Measurements from ENCODE around the gene ZDHHC7. TPM values are rescaled to one million over a fixed set of nuclear protein-coding genes. Genes with fewer than 3 reads are reported as not detected.

ZDHHC7 gene
- total RNA-seq, 1 experiment from 2014 or later, result 39.1 TPM

DNA sequence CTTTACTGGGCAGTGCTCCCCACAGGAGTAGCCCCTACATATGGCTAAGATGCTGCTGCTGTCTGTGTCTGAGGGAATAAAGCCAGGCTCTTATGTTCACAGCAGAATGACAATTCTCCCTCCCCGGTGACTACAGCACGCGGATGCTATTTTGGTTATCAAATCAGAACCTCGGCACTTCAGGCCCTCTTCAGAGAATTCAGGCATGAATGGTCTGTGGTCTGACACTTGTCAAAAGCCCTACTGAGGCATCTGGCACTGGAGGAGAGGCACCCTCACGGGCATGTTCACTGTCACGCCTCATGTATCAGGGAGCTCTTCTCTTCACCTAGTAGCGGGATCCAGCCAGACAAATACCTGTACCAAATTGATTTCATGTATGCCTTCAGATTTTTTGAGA lies 46.6 kb upstream of the ZDHHC7 start:
- Histone ChIP-seq H3K4me1 (ENCODE audit: insufficient read depth, low read length) (peaks cover 2% of the 10 kb centered on the region; the same call in 1 of the 2 replicates), H3K79me2 (ENCODE audit: insufficient read depth, low read length) (no peaks in the 10 kb centered on the region), H4K91ac (ENCODE audit: insufficient read length, low read depth, low read length) (no peak overlapping the region), H3K14ac (ENCODE audit: insufficient read depth, low read length) (no peak overlapping the region), H3K27ac (ENCODE audit: insufficient read length, low read depth, low read length) (no peak overlapping the region), H2AFZ (ENCODE audit: low read length) (no peak overlapping the region), H2BK5ac (ENCODE audit: insufficient read length, low read length) (no peak overlapping the region), H2BK20ac (ENCODE audit: low read depth, low read length, poor library complexity, severe bottlenecking) (no peak overlapping the region), H3K23me2 (ENCODE audit: insufficient read length, low read depth, low read length, poor library complexity, severe bottlenecking) (no peaks in the 10 kb centered on the region), H3K4me2 (ENCODE audit: insufficient read depth, insufficient read length, low read length) (no peak overlapping the region), H4K8ac (replicated peaks; ENCODE audit: insufficient read length, low read depth, low read length) (no peak overlapping the region), H3T11ph (ENCODE audit: low read length) (no peak overlapping the region), H3K18ac (ENCODE audit: insufficient read length, low read depth, low read length) (no peak overlapping the region), H4K5ac (ENCODE audit: insufficient read length, low read depth, low read length) (no peak overlapping the region), H2BK12ac (ENCODE audit: insufficient read length, low read depth, low read length) (no peak overlapping the region), H3K9ac (ENCODE audit: extremely low read depth, insufficient read length, low read length) (no peak overlapping the region), H3K56ac (ENCODE audit: insufficient read length, low read depth, low read length) (no peak overlapping the region), H2AK5ac (ENCODE audit: insufficient read length, low read length) (no peak overlapping the region), H3K4ac (ENCODE audit: low read depth, low read length) (no peak overlapping the region), H3K79me1 (ENCODE audit: insufficient read depth, low read depth, low read length, poor library complexity, severe bottlenecking) (no peaks in the 10 kb centered on the region), H3K9me3 (ENCODE audit: control insufficient read depth, low read depth, low read length) (no peaks in the 10 kb centered on the region), H4K20me1 (ENCODE audit: control insufficient read depth, insufficient read depth, insufficient read length) (no peaks in the 10 kb centered on the region), H2BK15ac (ENCODE audit: low read depth, low read length) (no peak overlapping the region), H3K27me3 (ENCODE audit: insufficient read depth, low read length) (no peaks in the 10 kb centered on the region), H2BK120ac (ENCODE audit: low read depth, low read length, poor library complexity, severe bottlenecking) (no peak overlapping the region), H3K23ac (ENCODE audit: insufficient read length, low read depth, low read length) (no peak overlapping the region)
- Mint-ChIP-seq H3K4me1 (peaks cover 28 to 34% of the 10 kb centered on the region in 2 experiments), H3K27me3 (ENCODE audit: low read depth) (peaks cover 13% of the 10 kb centered on the region), H3K36me3 (ENCODE audit: insufficient read depth in 1 of 3, low read depth in 3 of 3) (no peaks in the 10 kb centered on the region; a peak in 1 of 7 replicates), H3K27ac (no peak overlapping the region), H3K4me3 (no peak overlapping the region), H3K9me3 (no peaks in the 10 kb centered on the region)
- WGBS (ENCODE audit: extremely low coverage, insufficient read length, low lambda C conversion rate), result no CpG with 5 or more reads among the region's 7 CpGs
- TF ChIP-seq, protein P1, sequence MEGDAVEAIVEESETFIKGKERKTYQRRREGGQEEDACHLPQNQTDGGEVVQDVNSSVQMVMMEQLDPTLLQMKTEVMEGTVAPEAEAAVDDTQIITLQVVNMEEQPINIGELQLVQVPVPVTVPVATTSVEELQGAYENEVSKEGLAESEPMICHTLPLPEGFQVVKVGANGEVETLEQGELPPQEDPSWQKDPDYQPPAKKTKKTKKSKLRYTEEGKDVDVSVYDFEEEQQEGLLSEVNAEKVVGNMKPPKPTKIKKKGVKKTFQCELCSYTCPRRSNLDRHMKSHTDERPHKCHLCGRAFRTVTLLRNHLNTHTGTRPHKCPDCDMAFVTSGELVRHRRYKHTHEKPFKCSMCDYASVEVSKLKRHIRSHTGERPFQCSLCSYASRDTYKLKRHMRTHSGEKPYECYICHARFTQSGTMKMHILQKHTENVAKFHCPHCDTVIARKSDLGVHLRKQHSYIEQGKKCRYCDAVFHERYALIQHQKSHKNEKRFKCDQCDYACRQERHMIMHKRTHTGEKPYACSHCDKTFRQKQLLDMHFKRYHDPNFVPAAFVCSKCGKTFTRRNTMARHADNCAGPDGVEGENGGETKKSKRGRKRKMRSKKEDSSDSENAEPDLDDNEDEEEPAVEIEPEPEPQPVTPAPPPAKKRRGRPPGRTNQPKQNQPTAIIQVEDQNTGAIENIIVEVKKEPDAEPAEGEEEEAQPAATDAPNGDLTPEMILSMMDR (conservative IDR thresholded peaks at IDR 0.05), result no peak
- DNase-seq, result no peak

All from H9 (cell line).